PFSK-1 (cell line): ENCODE data around the gene ADGRL3.

Experiments used
- POLR2AphosphoS5 ChIP-seq: IDR thresholded peaks from 2 replicates; pipeline ENCODE4 v1.6.1; 2012; ENCODE audit warnings: low read depth, mild to moderate bottlenecking, control low read depth, low read length, moderate library complexity
- SIN3A ChIP-seq: IDR thresholded peaks from 2 replicates; pipeline ENCODE4 v1.6.1; 2012; ENCODE audit warnings: mild to moderate bottlenecking, low read length, moderate library complexity, borderline replicate concordance; ENCODE audit not compliant: insufficient read depth

DNA sequence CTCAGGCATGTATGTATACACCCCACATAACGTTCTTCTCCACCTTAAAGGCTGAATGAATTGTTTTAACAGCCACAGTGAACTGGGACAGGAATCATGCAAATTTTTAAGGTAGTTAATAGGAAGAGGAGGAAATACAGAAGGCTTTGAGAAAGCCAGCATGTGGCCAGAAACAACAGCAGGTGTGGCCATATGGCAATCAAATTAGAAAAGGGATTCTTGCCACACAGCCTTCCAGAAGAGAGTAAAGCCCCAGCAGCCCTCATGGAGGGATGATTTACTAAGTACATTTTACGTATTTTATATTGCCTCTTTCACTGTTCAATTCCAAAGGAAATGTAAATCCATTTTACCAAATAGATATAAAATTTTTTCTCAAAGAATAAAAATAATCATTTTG lies 792.2 kb downstream of the ADGRL3 start:
- TF ChIP-seq POLR2AphosphoS5 (no peak), SIN3A (no peak)
